H1 (cell line): ENCODE measurements around the gene SIPA1L3. TPM values are rescaled to one million over a fixed set of nuclear protein-coding genes. Genes with fewer than 3 reads are reported as not detected.

Experiments used
- CTCF ChIA-PET: fragments of 300-600 bp; sonication (Branson Sonifier 250); formaldehyde crosslinking; loops from one replicate; lab custom pipeline; 2021; ENCODE audit not compliant: partially characterized antibody; lab: Charles Lee
- POLR2A ChIA-PET: fragments of 300-600 bp; sonication (Branson Sonifier 250); formaldehyde crosslinking; loops from one replicate; lab custom pipeline; 2021; ENCODE audit warnings: inconsistent platforms; ENCODE audit not compliant: partially characterized antibody; lab: Charles Lee
- DNase-seq, 2 experiments: peaks; one replicate each; pipeline versions ENCODE4 v3.0.0 to v3.0.0-alpha.2; 2010 to 2022; ENCODE audit warnings: low spot score in 2 of 2, low read depth in 1 of 2, mixed read lengths in 1 of 2
- FAIRE-seq: peaks from 2 replicates; lab custom pipeline; 2011; peaks lifted over from hg19 to GRCh38; lab: Jason Lieb, UNC
- H2AFZ ChIP-seq: 2 replicates; pipeline ENCODE4 v1.8.1; 2012; ENCODE audit warnings: low read length, inconsistent platforms
- H2AK5ac ChIP-seq: 2 replicates; pipeline ENCODE4 v1.6.1; 2013; ENCODE audit warnings: low read depth, low read length
- H2BK120ac ChIP-seq: replicated peaks from 2 replicates; pipeline ENCODE3; 2013; ENCODE audit warnings: low read depth, low read length, inconsistent platforms
- H2BK12ac ChIP-seq: 2 replicates; pipeline ENCODE4 v1.6.1; 2013; ENCODE audit warnings: low read depth, low read length
- H2BK15ac ChIP-seq: 2 replicates; pipeline ENCODE4 v1.6.1; 2013; ENCODE audit warnings: low read length
- H2BK20ac ChIP-seq: 2 replicates; pipeline ENCODE4 v1.6.1; 2013; ENCODE audit warnings: low read length
- H2BK5ac ChIP-seq: 2 replicates; pipeline ENCODE4 v1.6.1; 2013; ENCODE audit warnings: low read depth, low read length
- H3K14ac ChIP-seq: 2 replicates; pipeline ENCODE4 v1.6.1; 2013; ENCODE audit warnings: inconsistent platforms; ENCODE audit not compliant: insufficient read length
- H3K18ac ChIP-seq: 2 replicates; pipeline ENCODE4 v1.6.1; 2013; ENCODE audit warnings: low read length; ENCODE audit errors: extremely low read depth
- H3K23ac ChIP-seq: 2 replicates; pipeline ENCODE4 v1.6.1; 2013; ENCODE audit warnings: inconsistent platforms; ENCODE audit not compliant: insufficient read length
- H3K23me2 ChIP-seq: 2 replicates; pipeline ENCODE4 v1.6.1; 2013; ENCODE audit warnings: low read depth, low read length
- H3K27ac ChIP-seq: 2 replicates; pipeline ENCODE4 v1.6.1; 2011; ENCODE audit warnings: low read depth, low read length, inconsistent platforms
- H3K27me3 ChIP-seq, 4 experiments: replicated peaks in 1 of 4; 1 replicate in 1 of 4; 2 replicates in 3 of 4; pipeline versions ENCODE4 v1.6.1 to v1.8.1; 2011 to 2013; ENCODE audit warnings: low read length in 3 of 4, mild to moderate bottlenecking in 3 of 4, inconsistent platforms in 2 of 4, mixed read lengths in 2 of 4, moderate library complexity in 1 of 4; ENCODE audit not compliant: control insufficient read depth in 3 of 4, insufficient read depth in 3 of 4; ENCODE audit errors: extremely low read depth in 1 of 4
- H3K36me3 ChIP-seq, 4 experiments: 2 replicates each; pipeline versions ENCODE4 v1.6.1 to v1.8.1; 2011 to 2013; ENCODE audit warnings: mild to moderate bottlenecking in 4 of 4, low read length in 3 of 4, moderate library complexity in 2 of 4, control low read depth in 1 of 4, inconsistent platforms in 1 of 4; ENCODE audit not compliant: insufficient read depth in 4 of 4, control insufficient read depth in 2 of 4
- H3K4ac ChIP-seq: replicated peaks from 2 replicates; pipeline ENCODE3; 2013; ENCODE audit warnings: low read length, low read depth, mixed read lengths, inconsistent platforms; ENCODE audit not compliant: insufficient read length
- H3K4me1 ChIP-seq, 4 experiments: replicated peaks in 1 of 4; 1 replicate in 1 of 4; 2 replicates in 3 of 4; pipeline versions ENCODE4 v1.6.1 to v1.8.1; 2011 to 2013; ENCODE audit warnings: low read length in 3 of 4, inconsistent platforms in 2 of 4, mixed read lengths in 1 of 4; ENCODE audit not compliant: insufficient read depth in 4 of 4, control insufficient read depth in 3 of 4
- H3K4me2 ChIP-seq, 2 experiments: 2 replicates each; pipeline versions ENCODE4 v1.6.1 to v1.8.1; 2011 to 2013; ENCODE audit warnings: low read depth in 2 of 2, low read length in 2 of 2, control low read depth in 1 of 2, inconsistent platforms in 1 of 2, mild to moderate bottlenecking in 1 of 2; ENCODE audit not compliant: insufficient read depth in 1 of 2
- H3K4me3 ChIP-seq, 4 experiments: fragments of 200-600, 300-600 bp in 1 of 4; sonication (generic), shearing (Covaris generic), sonication (Bioruptor Twin) in 1 of 4; 2 replicates each; pipeline versions ENCODE4 v1.5.1 to v1.8.1; 2011 to 2016; ENCODE audit warnings: low read length in 4 of 4, low read depth in 3 of 4, control low read depth in 2 of 4, inconsistent platforms in 2 of 4, mild to moderate bottlenecking in 2 of 4, mixed read lengths in 1 of 4, moderate library complexity in 1 of 4; ENCODE audit not compliant: insufficient read depth in 2 of 4; ENCODE audit errors: extremely low read depth in 1 of 4
- H3K56ac ChIP-seq: replicated peaks from 2 replicates; pipeline ENCODE3; 2013; ENCODE audit warnings: low read depth, mild to moderate bottlenecking, mixed read lengths, low read length, inconsistent platforms; ENCODE audit not compliant: insufficient read length
- H3K79me1 ChIP-seq: 2 replicates; pipeline ENCODE4 v1.6.1; 2013; ENCODE audit warnings: low read depth, low read length, control low read depth
- H3K79me2 ChIP-seq, 2 experiments: 2 replicates each; pipeline versions ENCODE4 v1.6.1 to v1.8.1; 2012 to 2013; ENCODE audit warnings: low read length in 2 of 2, mild to moderate bottlenecking in 2 of 2, inconsistent platforms in 1 of 2; ENCODE audit not compliant: insufficient read depth in 2 of 2, control insufficient read depth in 1 of 2
- H3K9ac ChIP-seq, 4 experiments: replicated peaks in 1 of 4; 1 replicate in 1 of 4; 2 replicates in 3 of 4; pipeline versions ENCODE4 v1.6.1 to v1.8.1; 2011 to 2013; ENCODE audit warnings: low read depth in 3 of 4, low read length in 3 of 4, control low read depth in 2 of 4, mild to moderate bottlenecking in 2 of 4, moderate library complexity in 2 of 4, inconsistent platforms in 1 of 4; ENCODE audit errors: extremely low read depth in 1 of 4
- H3K9me3 ChIP-seq, 2 experiments: 2 replicates each; pipeline versions ENCODE4 v1.6.1 to v1.8.1; 2012 to 2013; ENCODE audit warnings: mild to moderate bottlenecking in 2 of 2, moderate library complexity in 2 of 2, control low read depth in 1 of 2, inconsistent platforms in 1 of 2, low read depth in 1 of 2, low read length in 1 of 2, mixed read lengths in 1 of 2; ENCODE audit not compliant: insufficient read depth in 2 of 2
- H4K20me1 ChIP-seq, 2 experiments: replicated peaks in 1 of 2; 2 replicates each; pipeline versions ENCODE3 to v1.8.1; 2011 to 2013; ENCODE audit warnings: inconsistent platforms in 2 of 2, low read length in 2 of 2, mild to moderate bottlenecking in 1 of 2; ENCODE audit not compliant: insufficient read depth in 2 of 2, control insufficient read depth in 1 of 2
- H4K5ac ChIP-seq: 2 replicates; pipeline ENCODE4 v1.6.1; 2013; ENCODE audit warnings: low read length, low read depth, mixed read lengths, inconsistent platforms; ENCODE audit not compliant: insufficient read length
- H4K8ac ChIP-seq: 2 replicates; pipeline ENCODE4 v1.8.0; 2013; ENCODE audit warnings: mild to moderate bottlenecking, moderate library complexity, low read length, inconsistent platforms; ENCODE audit not compliant: insufficient read depth; ENCODE audit errors: extremely low read depth
- H4K91ac ChIP-seq: replicated peaks from 2 replicates; pipeline ENCODE3; 2013; ENCODE audit warnings: low read length, mixed read lengths, inconsistent platforms; ENCODE audit not compliant: insufficient read length
- WGBS, 2 experiments: shearing (Covaris generic) in 1 of 2; methylation state at CpG; one replicate each; pipeline versions ENCODE4 v1.1.6 to v1.1.7; 2013 to 2015; ENCODE audit warnings: low lambda C conversion rate in 2 of 2, mixed read lengths in 2 of 2, inconsistent platforms in 1 of 2, low coverage in 1 of 2, missing lambda C conversion rate in 1 of 2; ENCODE audit not compliant: insufficient replicate concordance in 2 of 2, insufficient coverage in 1 of 2, insufficient read length in 1 of 2; ENCODE audit errors: extremely low coverage in 1 of 2, missing lambda C conversion rate in 1 of 2; 5-methylcytosine and 5-hydroxymethylcytosine counted together
- polyA plus RNA-seq, 7 experiments: library from polyadenylated mRNA; depleted of rRNA in 3 of 7; stranded (reverse) in 5 of 7; unstranded in 2 of 7; fragments of >200 nt in 5 of 7; fragments of 200-250 nt in 2 of 7; gene quantifications; 1 replicate in 5 of 7; 2 replicates in 1 of 7; 4 replicates in 1 of 7; pipeline versions ENCODE4 v1.2.1 to v1.2.3, GENCODE V29; 2011 to 2013; ENCODE audit warnings: missing spikeins in 2 of 7, mixed read lengths in 2 of 7
- total RNA-seq: library from RNA; stranded (reverse); fragmentation: NEBNext Ultra II Directional; extraction: Animal tissue kit (Norgen Biotek cat#: 25700); gene quantifications from 2 replicates; pipeline ENCODE4 v1.2.1, GENCODE V29; 2021

Gene SIPA1L3
- total and polyA plus RNA-seq, 2 of the 8 experiments (the other 6 are each of a cell fraction or from before 2014, with no cell fraction given): 15.0 to 54.9 TPM

DNA sequence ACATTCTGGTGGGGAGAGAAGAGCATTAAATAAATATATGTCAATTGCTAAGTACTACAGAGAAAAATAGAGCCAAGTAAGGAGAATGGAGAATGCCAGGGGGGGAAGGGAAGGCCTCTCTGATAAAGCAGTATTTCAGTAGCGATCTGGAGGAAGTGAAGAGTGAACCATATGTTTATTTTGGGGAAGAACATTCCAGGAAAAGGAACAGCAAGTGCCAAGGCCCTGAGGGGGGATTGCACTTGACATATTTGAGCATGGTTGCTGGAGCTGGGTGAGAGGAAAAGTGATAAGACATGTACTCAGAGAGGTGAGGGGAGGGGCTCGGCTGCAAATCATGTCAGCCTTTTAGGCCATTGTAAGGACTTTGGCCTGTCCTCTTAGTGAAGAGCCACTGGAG lies 31.0 kb upstream of the SIPA1L3 start:
- WGBS, 2 experiments: 80% methylated on average over 2 of the region's 2 CpGs; no CpG with 5 or more reads in 1 of the 2 experiments
- no peak overlapping the region for H4K8ac ChIP-seq
- no peak overlapping the region for H2BK120ac ChIP-seq
- no peaks in the 10 kb centered on the region; a peak in 1 of 7 replicates for H3K4me1 ChIP-seq
- no peak overlapping the region for H3K9ac ChIP-seq
- ChIA-PET POLR2A (interaction anchor here (1.8 kb wide), 1 partner anchor 11 kb away, joined by 9 read pairs; no protein-coding TSS in a partner anchor), CTCF (no interaction called here)
- no peak overlapping the region for H3K14ac ChIP-seq
- DNase-seq (no peak), FAIRE-seq (no peak)
- H2BK20ac ChIP-seq: no peak overlapping the region
- no peaks in the 10 kb centered on the region; a peak in 1 of 8 replicates for H3K36me3 ChIP-seq
- no peak overlapping the region for H2AFZ ChIP-seq
- H3K23me2 ChIP-seq: no peaks in the 10 kb centered on the region
- H3K23ac ChIP-seq: no peak overlapping the region
- H3K56ac ChIP-seq: no peak overlapping the region
- no peaks in the 10 kb centered on the region; a peak in 1 of 4 replicates for H3K9me3 ChIP-seq
- no peak overlapping the region for H2BK5ac ChIP-seq
- no peak overlapping the region for H3K18ac ChIP-seq
- no peak overlapping the region for H3K4me3 ChIP-seq
- no peaks in the 10 kb centered on the region for H3K79me1 ChIP-seq
- H4K5ac ChIP-seq: no peak overlapping the region
- H2BK12ac ChIP-seq: no peak overlapping the region
- no peak overlapping the region for H4K91ac ChIP-seq
- peak overlapping the region; percentile 69 for H3K4ac ChIP-seq
- no peaks in the 10 kb centered on the region for H4K20me1 ChIP-seq
- no peak overlapping the region for H2AK5ac ChIP-seq
- no peak overlapping the region for H2BK15ac ChIP-seq
- no peaks in the 10 kb centered on the region for H3K79me2 ChIP-seq
- H3K27ac ChIP-seq: no peak overlapping the region
- no peak overlapping the region for H3K4me2 ChIP-seq
- no peaks in the 10 kb centered on the region for H3K27me3 ChIP-seq
